ENCODE results near the gene NCAPG.
A peak's percentile ranks its signal among the peaks of the same experiment; 100 is the strongest.
"Not testable (repeated sequence)": the region's sequence is repeated elsewhere in the genome, so short reads cannot be mapped to it uniquely, and the experiment has no call there.

Gene NCAPG

DNA sequence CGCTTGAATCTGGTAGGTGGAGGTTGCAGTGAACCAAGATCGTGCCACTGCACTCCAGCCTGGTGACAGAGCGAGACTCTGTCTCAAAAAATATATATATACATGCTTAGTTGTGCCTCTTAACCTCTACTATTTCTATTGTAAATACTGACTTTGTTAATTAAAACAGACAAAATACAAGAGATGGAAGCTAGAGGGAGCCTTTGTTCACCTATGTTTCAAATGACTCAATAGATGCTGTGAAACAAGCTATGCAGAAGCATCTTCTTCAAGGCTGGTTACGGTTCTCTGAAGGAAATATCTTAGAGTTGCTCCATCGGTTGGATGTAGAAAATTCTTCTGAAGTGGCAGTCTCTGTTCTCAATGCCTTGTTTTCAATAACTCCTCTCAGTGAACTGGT is 6.2 kb downstream of the NCAPG start:
- POLR2A ChIA-PET = interaction anchor here (1.1 kb wide), 1 partner anchor 10 kb away, joined by 8 read pairs; no protein-coding TSS in a partner anchor
- TF ChIP-seq, protein P1, sequence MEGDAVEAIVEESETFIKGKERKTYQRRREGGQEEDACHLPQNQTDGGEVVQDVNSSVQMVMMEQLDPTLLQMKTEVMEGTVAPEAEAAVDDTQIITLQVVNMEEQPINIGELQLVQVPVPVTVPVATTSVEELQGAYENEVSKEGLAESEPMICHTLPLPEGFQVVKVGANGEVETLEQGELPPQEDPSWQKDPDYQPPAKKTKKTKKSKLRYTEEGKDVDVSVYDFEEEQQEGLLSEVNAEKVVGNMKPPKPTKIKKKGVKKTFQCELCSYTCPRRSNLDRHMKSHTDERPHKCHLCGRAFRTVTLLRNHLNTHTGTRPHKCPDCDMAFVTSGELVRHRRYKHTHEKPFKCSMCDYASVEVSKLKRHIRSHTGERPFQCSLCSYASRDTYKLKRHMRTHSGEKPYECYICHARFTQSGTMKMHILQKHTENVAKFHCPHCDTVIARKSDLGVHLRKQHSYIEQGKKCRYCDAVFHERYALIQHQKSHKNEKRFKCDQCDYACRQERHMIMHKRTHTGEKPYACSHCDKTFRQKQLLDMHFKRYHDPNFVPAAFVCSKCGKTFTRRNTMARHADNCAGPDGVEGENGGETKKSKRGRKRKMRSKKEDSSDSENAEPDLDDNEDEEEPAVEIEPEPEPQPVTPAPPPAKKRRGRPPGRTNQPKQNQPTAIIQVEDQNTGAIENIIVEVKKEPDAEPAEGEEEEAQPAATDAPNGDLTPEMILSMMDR (IDR thresholded peaks at IDR 0.05; ENCODE audit: control extremely low read depth, extremely low read depth, low read depth, missing control alignments) = peak; percentile 57

DNA sequence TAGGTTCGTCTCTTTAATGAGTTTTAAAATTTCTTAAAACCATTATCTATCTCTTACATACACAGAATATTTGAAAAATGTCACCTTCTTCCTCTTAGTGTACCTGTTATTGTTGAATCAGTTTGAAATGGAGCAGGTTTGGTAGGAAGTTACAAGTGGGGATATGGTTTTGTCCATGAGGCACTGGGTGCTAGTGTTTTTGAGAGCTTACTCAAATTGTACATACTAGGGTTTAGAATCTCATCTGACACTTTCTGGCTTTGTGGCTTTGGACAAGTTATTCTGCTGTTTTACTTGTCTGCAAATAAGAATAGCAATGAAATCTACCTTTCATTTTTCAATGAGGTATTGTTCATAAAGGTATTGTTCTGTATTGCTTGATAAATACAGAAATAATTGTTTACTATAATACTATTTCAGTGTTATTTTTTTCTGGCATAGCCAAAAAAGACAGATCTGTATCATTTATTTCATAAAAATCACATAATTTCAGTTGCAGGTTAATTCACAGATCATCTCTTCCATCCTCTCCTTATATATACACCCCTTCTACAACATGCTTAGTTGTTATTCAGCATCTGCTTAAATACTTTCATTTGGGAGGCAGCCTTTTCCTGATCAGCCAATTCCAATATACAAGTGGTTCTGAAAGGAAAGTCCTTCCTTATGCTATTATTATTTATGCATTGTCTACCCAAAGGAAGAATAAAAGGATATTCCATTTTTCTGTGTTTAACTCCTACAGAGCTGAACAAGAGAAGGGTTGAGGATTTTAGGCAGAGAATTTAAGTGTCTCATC is 13.3 kb downstream of the NCAPG start:
- TF ChIP-seq, protein P1 (IDR thresholded peaks at IDR 0.05; ENCODE audit: control extremely low read depth, extremely low read depth, low read depth, missing control alignments) = no peak
- POLR2A ChIA-PET = no interaction called here
- no peak for DNase-seq (ENCODE audit: extremely low spot score)
- CTCF ChIA-PET = no interaction called here

More for the DNA sequence above, 6.2 kb downstream of the NCAPG start:
- CTCF ChIA-PET = interaction anchor here (0.6 to 4.0 kb wide), 41 partner anchors 10 to 778 kb away, joined by 3 to 54 read pairs (median 5); partner anchors contain the start of genes LCORL and MED28
- DNase-seq (ENCODE audit: extremely low spot score) = peak; percentile 30

DNA sequence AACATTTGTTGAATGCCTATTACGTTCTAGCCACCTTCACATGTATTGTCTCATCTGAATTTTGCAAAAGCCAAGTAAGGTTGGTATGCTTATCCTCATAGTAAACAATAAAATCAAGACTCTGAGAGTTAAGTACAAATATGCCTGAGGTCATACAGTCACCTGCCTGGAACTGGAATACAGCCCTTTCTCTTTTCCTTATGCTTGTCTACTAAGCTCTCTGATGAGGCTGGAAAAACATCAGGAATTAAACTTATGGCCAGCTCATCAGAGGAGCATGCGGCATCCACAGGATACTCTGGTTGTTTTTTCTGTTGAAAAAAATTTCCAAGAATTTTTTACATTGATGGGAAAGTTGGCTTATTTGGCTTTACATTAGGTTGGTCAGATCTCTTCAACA is 35.5 kb downstream of the NCAPG start:
- POLR2A ChIA-PET = no interaction called here
- CTCF ChIA-PET = interaction anchor here (1.7 to 2.2 kb wide), 2 partner anchors 8 to 11 kb away, joined by 7 to 13 read pairs; no protein-coding TSS in a partner anchor
- no peak for DNase-seq (ENCODE audit: extremely low spot score)
- TF ChIP-seq, protein P1 (IDR thresholded peaks at IDR 0.05; ENCODE audit: control extremely low read depth, extremely low read depth, low read depth, missing control alignments) = no peak

DNA sequence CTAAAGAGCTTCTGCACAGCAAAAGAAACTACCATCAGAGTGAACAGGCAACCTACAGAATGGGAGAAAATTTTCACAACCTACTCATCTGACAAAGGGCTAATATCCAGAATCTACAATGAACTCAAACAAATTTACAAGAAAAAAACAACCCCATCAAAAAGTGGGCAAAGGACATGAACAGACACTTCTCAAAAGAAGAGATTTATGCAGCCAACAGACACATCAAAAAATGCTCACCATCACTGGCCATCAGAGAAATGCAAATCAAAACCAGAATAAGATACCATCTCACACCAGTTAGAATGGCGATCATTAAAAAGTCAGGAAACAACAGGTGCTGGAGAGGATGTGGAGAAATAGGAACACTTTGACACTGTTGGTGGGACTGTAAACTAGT is 39.5 kb downstream of the NCAPG start:
- CTCF ChIA-PET; POLR2A ChIA-PET; DNase-seq (ENCODE audit: extremely low spot score): not testable (repeated sequence)

DNA sequence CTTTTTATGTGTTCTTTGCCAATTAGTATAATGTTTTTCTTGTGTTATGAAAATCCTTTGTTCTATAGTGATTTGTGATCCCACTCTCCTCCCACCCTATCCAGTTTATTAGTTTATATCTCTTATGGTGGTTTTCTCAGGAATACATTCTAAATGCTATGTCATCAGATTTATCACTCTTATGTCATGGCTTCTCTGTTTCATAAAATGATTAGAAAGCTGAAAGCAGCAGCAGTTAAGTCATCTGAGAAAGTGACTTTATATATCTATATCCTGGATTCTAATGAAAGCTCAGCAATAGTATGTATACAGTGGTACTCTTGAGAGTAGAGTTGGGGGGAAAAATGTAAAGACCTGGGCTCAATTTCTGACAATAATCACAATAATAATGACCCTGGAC is 41.2 kb downstream of the NCAPG start:
- ChIA-PET POLR2A (no interaction called here), CTCF (interaction anchor here (0.9 to 1.5 kb wide), 3 partner anchors 9 to 35 kb away, joined by 3 to 4 read pairs (median 4); no protein-coding TSS in a partner anchor)
- TF ChIP-seq, protein P1 (IDR thresholded peaks at IDR 0.05; ENCODE audit: control extremely low read depth, extremely low read depth, low read depth, missing control alignments) = no peak
- no peak for DNase-seq (ENCODE audit: extremely low spot score)

DNA sequence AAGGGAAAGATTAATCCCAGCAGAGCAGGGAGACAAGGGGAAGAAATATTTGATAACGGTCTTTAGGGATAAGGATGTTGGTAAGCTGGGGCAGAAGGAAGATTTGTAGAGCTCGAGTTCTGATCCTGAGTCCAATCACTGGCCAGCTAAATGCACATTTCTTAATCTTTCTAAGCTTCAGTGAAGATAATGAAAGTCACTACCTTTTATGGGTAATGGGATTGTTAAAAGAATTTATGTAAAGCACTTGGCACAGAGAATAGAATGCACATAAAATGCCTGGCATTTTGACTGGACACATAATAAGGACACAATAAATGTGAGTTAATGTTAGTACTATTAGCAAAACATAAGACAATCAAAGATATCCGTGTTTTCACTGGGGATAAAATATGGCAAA is 43.3 kb downstream of the NCAPG start:
- ChIA-PET POLR2A (no interaction called here), CTCF (interaction anchor here (0.7 to 0.8 kb wide), 2 partner anchors 18 to 37 kb away, joined by 3 to 4 read pairs; no protein-coding TSS in a partner anchor)
- DNase-seq (ENCODE audit: extremely low spot score) = no peak
- TF ChIP-seq, protein P1 (IDR thresholded peaks at IDR 0.05; ENCODE audit: control extremely low read depth, extremely low read depth, low read depth, missing control alignments) = no peak

DNA sequence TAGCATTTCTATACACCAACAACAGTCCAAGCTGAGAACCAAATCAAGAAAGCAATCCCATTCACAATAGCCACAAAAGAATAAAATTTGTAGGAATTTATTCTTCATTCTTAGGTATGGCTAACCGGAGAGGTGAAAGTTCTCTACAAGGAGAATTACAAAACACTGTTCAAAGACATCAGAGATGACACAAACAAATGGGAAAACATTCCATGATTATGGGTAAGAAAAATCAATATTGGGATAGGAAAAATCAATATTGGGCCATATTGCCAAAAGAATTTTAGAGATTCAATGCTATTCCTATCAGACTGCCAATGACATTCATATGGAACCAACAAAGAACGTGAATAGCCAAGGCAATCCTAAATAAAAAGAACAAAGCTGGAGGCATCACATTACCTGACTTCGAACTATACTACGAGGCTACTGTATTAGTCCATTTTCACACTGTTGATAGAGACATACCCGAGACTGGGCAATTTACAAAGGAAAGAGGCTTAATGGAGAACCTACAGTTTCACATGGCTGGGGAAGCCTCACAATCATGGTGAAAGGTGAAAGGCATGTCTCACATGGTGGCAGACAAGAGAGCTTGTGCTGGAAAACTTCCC is 49.1 kb downstream of the NCAPG start:
- no peak for DNase-seq (ENCODE audit: extremely low spot score)
- TF ChIP-seq, protein P1 (IDR thresholded peaks at IDR 0.05; ENCODE audit: control extremely low read depth, extremely low read depth, low read depth, missing control alignments) = no peak
- ChIA-PET CTCF (no interaction called here), POLR2A (no interaction called here)

DNA sequence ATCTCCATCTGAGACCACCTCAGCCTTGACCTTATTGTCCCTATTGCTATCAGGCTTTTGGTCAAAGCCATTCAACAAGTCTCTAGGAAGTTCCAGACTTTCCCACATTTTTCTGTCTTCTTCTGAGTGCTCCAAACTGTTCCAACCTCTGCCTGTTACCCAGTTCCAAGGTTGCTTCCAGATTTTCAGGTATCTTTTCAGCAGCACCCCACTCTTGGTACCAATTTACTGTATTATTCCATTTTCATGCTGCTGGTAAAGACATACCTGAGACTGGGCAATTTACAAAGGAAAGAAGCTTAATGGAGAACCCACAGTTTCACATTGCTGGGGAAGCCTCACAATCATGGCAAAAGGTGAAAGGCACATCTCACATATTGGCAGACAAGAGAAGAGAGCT is 51.1 kb downstream of the NCAPG start:
- POLR2A ChIA-PET; DNase-seq (ENCODE audit: extremely low spot score): not testable (repeated sequence)
- CTCF ChIA-PET = interaction anchor here (0.9 kb wide), 1 partner anchor 13 kb away, joined by 3 read pairs; no protein-coding TSS in a partner anchor

All from GM10248 (cell line).